ENCODE measurements around the gene PLOD2. TPM values are rescaled to one million over a fixed set of nuclear protein-coding genes. Genes with fewer than 3 reads are reported as not detected.

PLOD2 gene
- total RNA-seq, 1 donor from 2014 or later = 38.5 TPM

DNA sequence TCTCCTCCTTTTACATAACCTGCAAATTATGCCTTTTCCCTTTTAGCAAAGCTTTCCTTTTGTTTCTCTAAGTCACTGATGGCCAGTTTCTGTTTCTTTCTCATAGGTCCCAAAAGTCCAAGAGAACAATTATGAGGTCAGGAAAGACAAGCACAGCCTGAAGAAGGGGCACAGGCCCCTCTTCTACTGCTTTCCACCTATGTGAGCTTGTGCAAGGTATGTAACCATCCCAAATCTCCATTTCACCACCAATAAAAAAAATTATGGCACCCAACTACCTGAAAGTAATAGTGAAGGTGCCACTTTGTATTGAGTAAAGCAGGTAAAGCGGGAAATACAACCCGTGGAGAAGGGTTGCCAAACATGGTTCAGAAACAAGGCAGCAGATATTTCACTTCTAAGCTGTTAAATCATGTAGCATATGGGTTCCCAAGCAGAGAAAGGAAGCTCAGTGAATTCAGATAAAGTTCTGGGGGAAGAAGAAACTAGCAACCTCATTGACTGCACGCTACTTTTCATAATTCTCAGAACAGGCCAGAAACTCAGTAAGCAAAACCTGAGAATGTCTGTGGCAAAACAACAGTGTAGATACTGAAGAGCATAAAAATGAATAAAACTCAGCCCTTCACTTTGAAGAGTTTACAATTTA, 4.2 kb downstream of the PLOD2 start:
- Histone ChIP-seq H3K27me3 (ENCODE audit: control insufficient read depth, insufficient read depth, low read length) (no peaks in the 10 kb centered on the region), H3K36me3 (ENCODE audit: control insufficient read depth, insufficient read depth, low read length) (no peaks in the 10 kb centered on the region), H3K4me3 (ENCODE audit: low read depth, low read length) (no peak overlapping the region)
- TF ChIP-seq, protein P1, sequence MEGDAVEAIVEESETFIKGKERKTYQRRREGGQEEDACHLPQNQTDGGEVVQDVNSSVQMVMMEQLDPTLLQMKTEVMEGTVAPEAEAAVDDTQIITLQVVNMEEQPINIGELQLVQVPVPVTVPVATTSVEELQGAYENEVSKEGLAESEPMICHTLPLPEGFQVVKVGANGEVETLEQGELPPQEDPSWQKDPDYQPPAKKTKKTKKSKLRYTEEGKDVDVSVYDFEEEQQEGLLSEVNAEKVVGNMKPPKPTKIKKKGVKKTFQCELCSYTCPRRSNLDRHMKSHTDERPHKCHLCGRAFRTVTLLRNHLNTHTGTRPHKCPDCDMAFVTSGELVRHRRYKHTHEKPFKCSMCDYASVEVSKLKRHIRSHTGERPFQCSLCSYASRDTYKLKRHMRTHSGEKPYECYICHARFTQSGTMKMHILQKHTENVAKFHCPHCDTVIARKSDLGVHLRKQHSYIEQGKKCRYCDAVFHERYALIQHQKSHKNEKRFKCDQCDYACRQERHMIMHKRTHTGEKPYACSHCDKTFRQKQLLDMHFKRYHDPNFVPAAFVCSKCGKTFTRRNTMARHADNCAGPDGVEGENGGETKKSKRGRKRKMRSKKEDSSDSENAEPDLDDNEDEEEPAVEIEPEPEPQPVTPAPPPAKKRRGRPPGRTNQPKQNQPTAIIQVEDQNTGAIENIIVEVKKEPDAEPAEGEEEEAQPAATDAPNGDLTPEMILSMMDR (IDR thresholded peaks at IDR 0.05; ENCODE audit: insufficient read depth, low read length, poor library complexity, severe bottlenecking) = no peak
- DNase-seq (ENCODE audit: low read depth) = no peak

GRCh38 chr3:146156095-146156494, 4.9 kb downstream of the PLOD2 start:
- TF ChIP-seq, protein P1 (IDR thresholded peaks at IDR 0.05; ENCODE audit: insufficient read depth, low read length, poor library complexity, severe bottlenecking) = no peak
- Histone ChIP-seq H3K27me3 (ENCODE audit: control insufficient read depth, insufficient read depth, low read length) (no peaks in the 10 kb centered on the region), H3K4me3 (ENCODE audit: low read depth, low read length) (no peak overlapping the region), H3K36me3 (ENCODE audit: control insufficient read depth, insufficient read depth, low read length) (no peaks in the 10 kb centered on the region)
- no peak for DNase-seq (ENCODE audit: low read depth)

DNA sequence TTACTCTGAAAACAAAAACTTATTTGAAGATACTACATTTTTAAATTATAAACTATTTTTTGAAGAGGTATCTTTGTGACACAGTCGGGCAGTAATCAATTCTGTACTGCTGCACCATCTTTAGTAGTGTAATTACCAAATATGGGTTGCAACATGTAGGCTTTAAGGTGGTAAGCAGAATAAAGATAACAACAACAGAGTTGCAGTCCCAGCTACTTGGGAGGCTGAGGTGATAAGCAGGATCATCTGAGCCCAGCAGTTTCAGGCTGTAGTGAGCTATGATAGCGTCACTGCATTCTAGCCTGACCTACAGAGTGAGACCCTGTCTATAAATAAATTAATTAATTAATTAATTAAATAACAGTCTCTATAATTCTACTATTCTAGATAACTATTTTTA, 6.0 kb downstream of the PLOD2 start:
- TF ChIP-seq, protein P1 (IDR thresholded peaks at IDR 0.05; ENCODE audit: insufficient read depth, low read length, poor library complexity, severe bottlenecking) = no peak
- H3K27me3 ChIP-seq (ENCODE audit: control insufficient read depth, insufficient read depth, low read length) = no peaks in the 10 kb centered on the region
- DNase-seq (ENCODE audit: low read depth) = no peak

GRCh38 chr3:146154316-146154715, 6.7 kb downstream of the PLOD2 start:
- no peak for DNase-seq (ENCODE audit: low read depth)
- H3K27me3 ChIP-seq (ENCODE audit: control insufficient read depth, insufficient read depth, low read length) = no peaks in the 10 kb centered on the region
- TF ChIP-seq, protein P1 (IDR thresholded peaks at IDR 0.05; ENCODE audit: insufficient read depth, low read length, poor library complexity, severe bottlenecking) = no peak
- no peak overlapping the region for H3K4me3 ChIP-seq (ENCODE audit: low read depth, low read length)
- no peaks in the 10 kb centered on the region for H3K36me3 ChIP-seq (ENCODE audit: control insufficient read depth, insufficient read depth, low read length)

More for the DNA sequence above, 6.0 kb downstream of the PLOD2 start:
- Histone ChIP-seq H3K36me3 (ENCODE audit: control insufficient read depth, insufficient read depth, low read length) (no peaks in the 10 kb centered on the region), H3K4me3 (ENCODE audit: low read depth, low read length) (no peak overlapping the region)

DNA sequence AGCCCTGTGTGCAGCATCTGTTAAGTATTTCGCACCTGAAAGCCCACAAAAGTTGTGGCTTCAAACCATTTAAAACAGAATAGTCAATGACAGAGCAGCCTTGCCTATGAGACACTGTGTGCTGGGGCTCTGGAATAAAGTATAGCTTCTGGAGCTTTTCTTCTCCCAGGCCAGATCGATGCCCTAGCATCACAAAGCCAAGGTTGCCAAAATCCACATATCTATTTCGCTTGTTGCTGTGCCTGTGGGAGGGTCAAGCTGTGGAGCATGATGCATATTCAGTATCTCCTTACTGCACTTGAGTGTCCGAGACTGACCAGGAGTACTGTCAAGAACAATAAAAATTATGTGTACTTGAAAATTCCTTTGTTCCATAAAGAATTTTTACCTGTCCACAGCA, 7.6 kb downstream of the PLOD2 start:
- no peak for DNase-seq (ENCODE audit: low read depth)
- TF ChIP-seq, protein P1 (IDR thresholded peaks at IDR 0.05; ENCODE audit: insufficient read depth, low read length, poor library complexity, severe bottlenecking) = no peak
- no peak overlapping the region for H3K4me3 ChIP-seq (ENCODE audit: low read depth, low read length)

GRCh38 chr3:146152834-146153233, 8.2 kb downstream of the PLOD2 start:
- TF ChIP-seq, protein P1 (IDR thresholded peaks at IDR 0.05; ENCODE audit: insufficient read depth, low read length, poor library complexity, severe bottlenecking) = no peak
- no peaks in the 10 kb centered on the region for H3K27me3 ChIP-seq (ENCODE audit: control insufficient read depth, insufficient read depth, low read length)
- H3K4me3 ChIP-seq (ENCODE audit: low read depth, low read length) = no peak overlapping the region
- H3K36me3 ChIP-seq (ENCODE audit: control insufficient read depth, insufficient read depth, low read length) = no peaks in the 10 kb centered on the region
- no peak for DNase-seq (ENCODE audit: low read depth)

More for the DNA sequence above, 7.6 kb downstream of the PLOD2 start:
- Histone ChIP-seq H3K27me3 (ENCODE audit: control insufficient read depth, insufficient read depth, low read length) (no peaks in the 10 kb centered on the region), H3K36me3 (ENCODE audit: control insufficient read depth, insufficient read depth, low read length) (no peaks in the 10 kb centered on the region)
